ENCODE measurements around the gene NPVF. TPM values are rescaled to one million over a fixed set of nuclear protein-coding genes. Genes with fewer than 3 reads are reported as not detected.

The NPVF gene
- total and polyA plus RNA-seq, 12 donors, result not detected

DNA sequence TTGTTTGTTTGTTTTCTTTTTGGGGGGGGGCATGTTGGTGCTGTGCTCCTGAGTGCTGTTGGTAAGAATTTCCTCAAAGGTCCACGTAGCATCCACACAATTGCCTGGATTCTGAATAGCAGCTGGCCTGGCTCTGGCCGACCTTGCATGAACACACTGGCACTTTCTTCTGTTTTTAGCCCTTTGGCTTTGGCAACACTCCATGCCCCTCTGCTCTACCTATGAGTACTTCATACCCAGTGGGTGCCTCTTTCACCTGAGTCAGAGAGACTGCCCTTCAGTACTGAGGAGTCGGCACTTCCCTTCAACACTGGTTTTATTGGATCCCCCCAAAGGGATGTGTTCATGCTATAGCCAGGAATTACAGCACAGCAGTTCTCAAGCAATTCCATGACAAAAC lies 7.2 kb upstream of the NPVF start:
- DNase-seq (no peak), ATAC-seq (no peak)
- WGBS, 2 donors, result 83 to 86% methylated on average over 3 of the region's 3 CpGs
- peaks cover 0 to 6% (median 3%) of the 10 kb centered on the region in 7 donors for H3K27me3 ChIP-seq
- H3K4me3 ChIP-seq, result no peak overlapping the region
- H3K9me3 ChIP-seq, result peaks cover 0 to 8% (median 0%) of the 10 kb centered on the region in 11 donors
- TF ChIP-seq, protein P1, sequence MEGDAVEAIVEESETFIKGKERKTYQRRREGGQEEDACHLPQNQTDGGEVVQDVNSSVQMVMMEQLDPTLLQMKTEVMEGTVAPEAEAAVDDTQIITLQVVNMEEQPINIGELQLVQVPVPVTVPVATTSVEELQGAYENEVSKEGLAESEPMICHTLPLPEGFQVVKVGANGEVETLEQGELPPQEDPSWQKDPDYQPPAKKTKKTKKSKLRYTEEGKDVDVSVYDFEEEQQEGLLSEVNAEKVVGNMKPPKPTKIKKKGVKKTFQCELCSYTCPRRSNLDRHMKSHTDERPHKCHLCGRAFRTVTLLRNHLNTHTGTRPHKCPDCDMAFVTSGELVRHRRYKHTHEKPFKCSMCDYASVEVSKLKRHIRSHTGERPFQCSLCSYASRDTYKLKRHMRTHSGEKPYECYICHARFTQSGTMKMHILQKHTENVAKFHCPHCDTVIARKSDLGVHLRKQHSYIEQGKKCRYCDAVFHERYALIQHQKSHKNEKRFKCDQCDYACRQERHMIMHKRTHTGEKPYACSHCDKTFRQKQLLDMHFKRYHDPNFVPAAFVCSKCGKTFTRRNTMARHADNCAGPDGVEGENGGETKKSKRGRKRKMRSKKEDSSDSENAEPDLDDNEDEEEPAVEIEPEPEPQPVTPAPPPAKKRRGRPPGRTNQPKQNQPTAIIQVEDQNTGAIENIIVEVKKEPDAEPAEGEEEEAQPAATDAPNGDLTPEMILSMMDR (IDR thresholded peaks at IDR 0.05), result no peak
- peaks cover 0 to under 1% (median 0%) of the 10 kb centered on the region in 9 donors for H3K4me1 ChIP-seq
- intact Hi-C loops (cut with DNase I), result no loop called here
- H3K36me3 ChIP-seq, result no peaks in the 10 kb centered on the region
- H3K27ac ChIP-seq, result no peak overlapping the region

DNA sequence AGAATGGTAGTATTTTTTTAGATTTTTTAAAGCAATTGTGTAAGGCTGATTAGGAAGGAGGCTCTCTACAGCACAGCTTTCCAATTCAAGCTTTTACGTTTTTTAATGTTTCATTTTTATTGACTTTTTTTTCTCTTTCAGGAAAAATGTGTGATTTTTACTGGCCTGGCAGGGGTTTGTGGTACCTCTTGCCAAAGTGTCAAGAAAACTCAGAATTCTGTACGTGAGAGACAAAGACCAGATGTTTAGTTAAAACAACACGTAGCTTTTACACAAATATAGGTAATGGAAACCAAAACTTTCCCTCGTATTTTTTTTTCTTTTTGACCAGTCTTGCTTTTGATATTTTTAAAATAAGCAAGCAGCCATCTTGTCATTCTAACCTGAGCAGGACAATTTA lies 6.0 kb upstream of the NPVF start:
- DNase-seq (no peak), ATAC-seq (no peak)
- no peak overlapping the region for H3K4me3 ChIP-seq
- H3K36me3 ChIP-seq, result no peaks in the 10 kb centered on the region
- H3K27me3 ChIP-seq, result peaks cover 0 to 6% (median 5%) of the 10 kb centered on the region in 7 donors
- TF ChIP-seq, protein P1 (IDR thresholded peaks at IDR 0.05), result no peak
- intact Hi-C loops (cut with DNase I), result no loop called here
- H3K4me1 ChIP-seq, result no peaks in the 10 kb centered on the region
- WGBS, 2 donors, result 61% methylated on average over 4 of the region's 4 CpGs
- no peak overlapping the region for H3K27ac ChIP-seq
- peaks cover 0 to 8% (median 0%) of the 10 kb centered on the region in 11 donors for H3K9me3 ChIP-seq

DNA sequence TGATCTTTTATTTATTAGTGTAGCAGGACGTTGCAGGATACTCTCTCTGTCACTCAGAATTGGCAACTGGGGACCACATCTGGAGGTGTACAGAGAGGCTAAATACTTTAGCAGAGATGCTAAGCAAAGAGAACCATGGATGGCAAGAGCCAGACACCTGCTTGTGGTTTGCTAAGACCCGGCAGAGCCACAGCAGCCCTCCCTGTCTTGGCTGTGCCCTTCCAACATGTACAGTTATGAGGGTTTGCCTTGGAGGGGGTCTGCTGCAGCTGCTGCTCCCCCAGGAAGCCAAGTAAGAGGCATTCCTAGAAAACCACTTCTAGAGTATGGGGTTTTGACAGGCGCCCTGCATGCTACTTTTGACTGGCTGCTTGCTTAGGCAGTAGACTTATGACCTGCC lies 5.1 kb downstream of the NPVF start:
- WGBS, 2 donors, result 76 to 81% methylated on average over 3 of the region's 3 CpGs
- TF ChIP-seq, protein P1 (IDR thresholded peaks at IDR 0.05), result no peak

DNA sequence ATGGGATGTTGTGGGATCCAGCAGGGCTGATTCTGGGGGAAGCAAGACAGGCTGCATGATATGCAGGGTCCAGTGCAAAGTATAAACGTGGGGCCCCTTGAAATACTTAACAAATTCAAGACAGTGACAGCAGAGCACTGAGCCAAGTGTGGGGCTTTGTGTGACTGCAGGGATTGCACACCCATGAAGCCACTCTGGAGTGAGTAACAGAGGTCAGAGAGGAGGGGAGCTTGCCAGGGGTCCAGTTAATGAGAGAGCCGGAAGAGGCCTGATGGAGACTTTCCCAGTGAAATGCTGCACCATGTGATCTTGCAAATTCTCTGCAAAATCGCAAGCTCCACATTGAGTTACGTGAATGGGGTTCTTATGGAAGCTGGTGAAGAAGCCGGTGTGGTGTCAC lies 5.6 kb downstream of the NPVF start:
- DNase-seq (no peak), ATAC-seq (no peak)
- TF ChIP-seq, protein P1 (IDR thresholded peaks at IDR 0.05), result no peak
- intact Hi-C loops (cut with DNase I), result no loop called here
- peaks cover 0 to 42% (median 24%) of the 10 kb centered on the region in 7 donors for H3K27me3 ChIP-seq
- no peak overlapping the region for H3K4me3 ChIP-seq
- 83 to 87% methylated on average over 5 of the region's 5 CpGs for WGBS, 2 donors
- H3K27ac ChIP-seq, result no peak overlapping the region
- H3K4me1 ChIP-seq, result no peaks in the 10 kb centered on the region
- H3K9me3 ChIP-seq, result no peaks in the 10 kb centered on the region
- no peaks in the 10 kb centered on the region for H3K36me3 ChIP-seq

More for the DNA sequence above, 5.1 kb downstream of the NPVF start:
- Histone ChIP-seq H3K36me3 (no peaks in the 10 kb centered on the region), H3K4me1 (no peaks in the 10 kb centered on the region), H3K9me3 (no peaks in the 10 kb centered on the region), H3K4me3 (no peak overlapping the region), H3K27me3 (peaks cover 0 to 42% (median 24%) of the 10 kb centered on the region in 7 donors), H3K27ac (no peak overlapping the region)
- intact Hi-C loops (cut with DNase I), result no loop called here
- ATAC-seq (no peak), DNase-seq (no peak)
